SU-DHL-6 (cell line): ENCODE measurements around the gene ATP5PO.

ENCODE experiments used
- H2AFZ ChIP-seq: fragments of 200-600 bp; sonication (generic); 2 replicates; pipeline ENCODE4 v1.6.1; 2014; ENCODE audit warnings: low read depth, mild to moderate bottlenecking, moderate library complexity, mixed read lengths, antibody characterized with exemption, low read length; ENCODE audit not compliant: severe bottlenecking
- H3F3A ChIP-seq: fragments of 200-600 bp; shearing (Covaris generic); 2 replicates; pipeline ENCODE4 v1.6.0; 2016; ENCODE audit warnings: antibody characterized with exemption, mild to moderate bottlenecking; ENCODE audit not compliant: insufficient read depth
- H3K27ac ChIP-seq: fragments of 200-600 bp; sonication (generic); 2 replicates; pipeline ENCODE4 v1.5.1; 2016; ENCODE audit warnings: low read depth, mild to moderate bottlenecking, low read length, moderate library complexity, mixed read lengths
- H3K27me3 ChIP-seq: fragments of 200-600 bp; sonication (generic), shearing (Covaris generic); 2 replicates; pipeline ENCODE4 v1.6.0; 2014; ENCODE audit warnings: mild to moderate bottlenecking, low read length
- H3K36me3 ChIP-seq: fragments of 200-600 bp; sonication (generic); 2 replicates; pipeline ENCODE4 v1.6.1; 2014; ENCODE audit warnings: mild to moderate bottlenecking, low read length, mixed read lengths
- H3K4me2 ChIP-seq: fragments of 300-600, 200-600 bp; shearing (Covaris generic), sonication (generic); 2 replicates; pipeline ENCODE4 v1.6.0; 2014; ENCODE audit warnings: low read length, low read depth, mild to moderate bottlenecking; ENCODE audit not compliant: poor library complexity, severe bottlenecking
- H3K4me3 ChIP-seq: fragments of 200-600 bp; sonication (generic); 2 replicates; pipeline ENCODE4 v1.5.1; 2014; ENCODE audit warnings: antibody characterized with exemption, low read length, mild to moderate bottlenecking, mixed read lengths; ENCODE audit not compliant: insufficient read depth, poor library complexity, severe bottlenecking
- H3K79me2 ChIP-seq: fragments of 200-600 bp; sonication (generic); 2 replicates; pipeline ENCODE4 v1.6.1; 2014; ENCODE audit warnings: mild to moderate bottlenecking, low read length, moderate library complexity; ENCODE audit not compliant: insufficient read depth
- H3K9ac ChIP-seq: fragments of 200-600 bp; sonication (generic); 2 replicates; pipeline ENCODE4 v1.7.0; 2014; ENCODE audit warnings: mild to moderate bottlenecking, low read length
- H3K9me2 ChIP-seq: fragments of 200-600 bp; sonication (generic); replicated peaks from 2 replicates; pipeline ENCODE4 v1.6.1; 2014; ENCODE audit warnings: low read length; ENCODE audit not compliant: insufficient read depth
- H3K9me3 ChIP-seq: fragments of 200-600 bp; sonication (generic); 2 replicates; pipeline ENCODE4 v1.6.1; 2014; ENCODE audit warnings: low read length, mixed read lengths; ENCODE audit not compliant: insufficient read depth
- H4K20me1 ChIP-seq: fragments of 200-600 bp; sonication (generic); 2 replicates; pipeline ENCODE4 v1.6.1; 2014; ENCODE audit warnings: low read depth, mild to moderate bottlenecking, antibody characterized with exemption, low read length, moderate library complexity, mixed read lengths
- EZH2phosphoT487 ChIP-seq: fragments of 200-600 bp; sonication (generic), shearing (Covaris generic); conservative IDR thresholded peaks from 2 replicates; pipeline ENCODE4 v1.6.1; 2018; ENCODE audit warnings: mild to moderate bottlenecking, antibody characterized with exemption, low read length, moderate library complexity, mixed read lengths
- TF ChIP-seq, protein P1 (sequence below): fragments of 200-600 bp; sonication (generic); IDR thresholded peaks from one replicate; pipeline ENCODE4 v1.5.1; 2017; ENCODE audit warnings: antibody characterized with exemption, mild to moderate bottlenecking, low read length, moderate library complexity; ENCODE audit not compliant: insufficient read depth, poor library complexity, severe bottlenecking

The ATP5PO gene, protein sequence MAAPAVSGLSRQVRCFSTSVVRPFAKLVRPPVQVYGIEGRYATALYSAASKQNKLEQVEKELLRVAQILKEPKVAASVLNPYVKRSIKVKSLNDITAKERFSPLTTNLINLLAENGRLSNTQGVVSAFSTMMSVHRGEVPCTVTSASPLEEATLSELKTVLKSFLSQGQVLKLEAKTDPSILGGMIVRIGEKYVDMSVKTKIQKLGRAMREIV

DNA sequence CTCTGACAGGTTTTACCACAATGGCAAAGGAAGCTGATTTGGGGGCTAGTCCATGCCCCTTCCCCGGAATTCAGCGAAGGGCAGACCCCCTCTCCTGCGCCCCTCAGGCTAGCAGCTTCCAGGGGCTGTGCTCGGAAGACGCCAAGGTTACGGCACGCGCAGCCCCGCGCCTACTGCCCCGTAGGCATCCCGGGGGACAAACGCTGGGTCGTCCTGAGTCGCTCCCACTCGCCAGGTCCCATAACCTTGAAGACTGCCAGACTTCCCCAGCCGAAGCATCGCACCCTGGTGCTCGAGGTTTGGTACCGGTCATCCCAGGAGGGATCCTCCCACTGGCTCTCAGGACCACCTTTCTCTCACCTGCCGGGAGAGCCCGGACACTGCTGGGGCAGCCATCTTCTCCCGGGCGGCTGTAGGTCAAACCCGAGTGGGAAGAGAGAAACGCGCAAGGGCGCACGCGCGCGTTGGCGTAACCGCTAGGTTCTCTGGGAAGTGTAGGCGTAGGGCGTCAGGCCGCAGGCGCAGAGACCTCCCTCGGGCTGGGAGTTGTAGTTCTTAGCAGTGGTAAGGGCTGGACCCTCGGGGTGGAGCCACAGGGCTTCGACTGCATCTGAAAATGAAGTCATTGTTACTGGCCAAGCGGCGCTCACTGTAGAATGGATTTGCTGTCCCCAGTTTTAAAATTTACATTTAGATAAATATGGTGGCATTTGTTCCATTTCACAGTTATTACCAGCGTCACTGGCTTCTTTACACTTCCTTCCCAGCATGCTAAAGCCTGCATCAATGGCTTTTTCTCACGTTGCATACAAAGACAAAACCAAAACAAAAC, at the start of gene ATP5PO:
TSS of gene ATP5PO (minus strand) at position 437 of the 832 bp plus-strand sequence. CDS start at position 396, 41 bp downstream.
- no peak for TF ChIP-seq EZH2phosphoT487
- TF ChIP-seq, protein P1, sequence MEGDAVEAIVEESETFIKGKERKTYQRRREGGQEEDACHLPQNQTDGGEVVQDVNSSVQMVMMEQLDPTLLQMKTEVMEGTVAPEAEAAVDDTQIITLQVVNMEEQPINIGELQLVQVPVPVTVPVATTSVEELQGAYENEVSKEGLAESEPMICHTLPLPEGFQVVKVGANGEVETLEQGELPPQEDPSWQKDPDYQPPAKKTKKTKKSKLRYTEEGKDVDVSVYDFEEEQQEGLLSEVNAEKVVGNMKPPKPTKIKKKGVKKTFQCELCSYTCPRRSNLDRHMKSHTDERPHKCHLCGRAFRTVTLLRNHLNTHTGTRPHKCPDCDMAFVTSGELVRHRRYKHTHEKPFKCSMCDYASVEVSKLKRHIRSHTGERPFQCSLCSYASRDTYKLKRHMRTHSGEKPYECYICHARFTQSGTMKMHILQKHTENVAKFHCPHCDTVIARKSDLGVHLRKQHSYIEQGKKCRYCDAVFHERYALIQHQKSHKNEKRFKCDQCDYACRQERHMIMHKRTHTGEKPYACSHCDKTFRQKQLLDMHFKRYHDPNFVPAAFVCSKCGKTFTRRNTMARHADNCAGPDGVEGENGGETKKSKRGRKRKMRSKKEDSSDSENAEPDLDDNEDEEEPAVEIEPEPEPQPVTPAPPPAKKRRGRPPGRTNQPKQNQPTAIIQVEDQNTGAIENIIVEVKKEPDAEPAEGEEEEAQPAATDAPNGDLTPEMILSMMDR = no peak
- Histone ChIP-seq H3K4me3 (peak within 1 kb of the TSS; percentile 92), H3K4me2 (peak within 1 kb of the TSS; percentile 88), H3K79me2 (peaks cover 26% of the 10 kb centered on the region), H3F3A (no peaks in the 10 kb centered on the region), H3K27ac (peak within 1 kb of the TSS; percentile 32), H2AFZ (peak within 1 kb of the TSS; percentile 85), H3K9me3 (no peaks in the 10 kb centered on the region), H3K9me2 (no peaks in the 10 kb centered on the region), H3K27me3 (no peaks in the 10 kb centered on the region), H4K20me1 (no peaks in the 10 kb centered on the region), H3K9ac (peak within 1 kb of the TSS; percentile 90), H3K36me3 (peaks cover 8% of the 10 kb centered on the region; the same call in 1 of the 2 replicates)

DNA sequence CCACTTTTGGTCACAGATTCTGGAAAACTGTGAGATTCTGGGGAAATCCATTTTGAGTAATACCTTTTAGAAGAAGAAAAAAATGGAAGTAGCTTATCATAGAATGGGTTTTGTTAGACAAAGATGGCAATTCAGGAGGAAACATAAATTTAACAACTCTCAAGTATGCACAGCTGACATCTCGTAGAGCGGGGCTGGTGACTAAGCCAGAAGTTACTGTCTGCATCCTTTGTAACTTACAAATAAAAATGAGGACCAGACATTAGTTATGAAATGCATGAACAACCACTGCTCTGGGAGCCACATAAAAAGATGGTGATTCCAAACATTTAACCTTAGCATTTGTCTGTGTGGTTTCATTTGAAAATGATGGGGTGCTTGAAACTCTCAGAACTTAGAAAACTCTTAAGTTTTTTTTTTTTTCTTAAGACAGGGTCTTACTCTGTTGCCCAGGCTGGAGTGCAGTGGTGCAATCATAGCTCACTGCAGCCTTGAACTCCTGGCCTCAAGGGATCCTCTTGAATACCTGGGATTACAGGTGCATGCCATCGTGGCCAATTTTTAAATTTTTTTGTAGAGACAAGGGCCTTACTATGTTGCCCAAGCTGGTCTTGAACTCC, 49.2 kb upstream of the ATP5PO start:
- Histone ChIP-seq H3F3A (no peaks in the 10 kb centered on the region), H3K4me3 (no peak overlapping the region), H3K9me2 (no peaks in the 10 kb centered on the region), H3K9me3 (no peaks in the 10 kb centered on the region), H3K9ac (no peak overlapping the region), H3K27ac (no peak overlapping the region), H3K79me2 (no peaks in the 10 kb centered on the region), H4K20me1 (no peaks in the 10 kb centered on the region), H3K4me2 (no peak overlapping the region), H2AFZ (no peak overlapping the region), H3K27me3 (no peaks in the 10 kb centered on the region), H3K36me3 (no peaks in the 10 kb centered on the region)
- TF ChIP-seq EZH2phosphoT487 = no peak
- TF ChIP-seq, protein P1 = no peak

DNA sequence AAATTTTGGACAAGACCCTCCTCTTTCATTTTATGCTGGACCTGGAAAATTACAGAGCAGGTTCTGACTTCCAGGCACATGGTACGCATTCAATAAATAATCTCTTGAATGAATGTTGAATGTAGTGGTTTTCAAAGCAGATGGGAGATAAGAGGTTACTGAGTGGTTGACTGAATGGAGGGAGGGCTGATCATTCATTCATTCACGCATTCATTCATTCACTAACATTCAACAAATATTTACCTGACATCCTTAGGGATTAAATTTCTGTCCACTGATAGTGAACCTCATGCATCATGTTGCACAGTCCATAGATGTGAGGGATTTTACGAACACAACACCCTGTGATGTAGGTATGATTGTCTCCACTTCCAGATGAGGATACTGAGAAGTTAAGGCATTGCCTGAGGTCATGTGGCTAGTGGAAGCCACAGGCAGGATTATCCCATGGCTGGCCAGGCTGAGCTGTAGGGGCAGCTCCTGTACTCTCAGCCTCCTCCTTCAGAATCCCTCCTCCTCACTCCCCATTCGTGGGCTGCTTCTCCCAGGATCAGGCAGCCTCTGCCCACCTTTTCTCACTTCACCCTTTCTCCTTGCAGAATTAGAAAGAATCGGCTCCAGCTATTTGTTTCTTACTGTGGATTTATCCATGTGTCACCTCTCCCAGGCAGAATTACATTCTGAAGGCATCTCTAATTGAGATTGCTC, 48.4 kb upstream of the ATP5PO start:
- Histone ChIP-seq H2AFZ (no peak overlapping the region), H4K20me1 (no peaks in the 10 kb centered on the region), H3K9me2 (no peaks in the 10 kb centered on the region), H3K9me3 (no peaks in the 10 kb centered on the region; the same call in 1 of the 2 replicates), H3K27ac (no peak overlapping the region), H3K79me2 (no peaks in the 10 kb centered on the region), H3K4me3 (no peak overlapping the region), H3K36me3 (peaks cover 6% of the 10 kb centered on the region; the same call in 1 of the 2 replicates), H3K9ac (no peak overlapping the region), H3K27me3 (no peaks in the 10 kb centered on the region), H3K4me2 (no peak overlapping the region), H3F3A (0 out of 2 replicates have a peak, but pooled peaks cover 2% of the 10 kb centered on the region)
- TF ChIP-seq, protein P1 = no peak
- TF ChIP-seq EZH2phosphoT487 = no peak
